Heart left ventricle (tissue), 16 donors: ENCODE data around the gene GALNT12. TPM values are rescaled to one million over a fixed set of nuclear protein-coding genes. Genes with fewer than 3 reads are reported as not detected.

Source experiments
- ATAC-seq, 4 donors: fragments of 200-7000 bp; cut with Tn5 transposase; one replicate each; pipeline ENCODE4 v1.9.1; 2020 to 2022; ENCODE audit warnings: moderate library complexity in 4 of 4, mild to moderate bottlenecking in 3 of 4, moderate number of reproducible peaks in 1 of 4
- DNase-seq, 5 donors: peaks; one replicate each; pipeline ENCODE4 v3.0.0-alpha.2; 2020
- H3K27ac ChIP-seq, 12 donors: fragments of 200-600 bp; sonication (generic) in 4 of 12; one replicate each; pipeline versions ENCODE4 v1.5.0 to v1.8.0; 2016 to 2022; ENCODE audit warnings: mild to moderate bottlenecking in 2 of 12
- H3K27me3 ChIP-seq, 9 donors: fragments of 200-600 bp; sonication (generic) in 2 of 9; one replicate each; pipeline versions ENCODE4 v1.5.1 to v1.8.0; 2016 to 2022; ENCODE audit warnings: mild to moderate bottlenecking in 3 of 9
- H3K36me3 ChIP-seq, 9 donors: fragments of 200-600 bp; sonication (generic) in 2 of 9; one replicate each; pipeline versions ENCODE4 v1.5.0 to v1.8.0; 2018 to 2022; ENCODE audit warnings: mild to moderate bottlenecking in 2 of 9
- H3K4me1 ChIP-seq, 12 donors: fragments of 200-600 bp; sonication (generic) in 4 of 12; one replicate each; pipeline versions ENCODE4 v1.5.0 to v1.8.0; 2016 to 2022; ENCODE audit warnings: mild to moderate bottlenecking in 3 of 12
- H3K4me3 ChIP-seq, 12 donors: fragments of 200-600 bp; sonication (generic) in 4 of 12; one replicate each; pipeline versions ENCODE4 v1.5.0 to v1.8.0; 2017 to 2022; ENCODE audit warnings: mild to moderate bottlenecking in 9 of 12, moderate library complexity in 4 of 12
- H3K9me3 ChIP-seq, 12 donors: fragments of 200-600 bp; sonication (generic) in 4 of 12; one replicate each; pipeline versions ENCODE4 v1.5.0 to v1.8.0; 2016 to 2022; ENCODE audit warnings: mild to moderate bottlenecking in 1 of 12
- POLR2A ChIP-seq, 2 donors: fragments of 450-650 bp; IDR thresholded peaks; one replicate each; pipeline ENCODE4 v1.6.1; 2017; ENCODE audit warnings: antibody characterized with exemption in 2 of 2, mild to moderate bottlenecking in 2 of 2, moderate library complexity in 2 of 2
- WGBS, 4 donors: extraction: QIAGEN DNeasy Blood & Tissue Kit in 2 of 4; methylation state at CpG; one replicate each; pipeline versions ENCODE4 v1.1.5 to v1.1.7; 2013 to 2018; 5-methylcytosine and 5-hydroxymethylcytosine counted together
- intact Hi-C, 10 donors: fragments of 100-400 bp; cut with DNase I; formaldehyde crosslinking; loops; one replicate each; pipeline versions ENCODE4 v1.11.1 to v1.14.2; 2022
- polyA plus RNA-seq, 2 donors: library from polyadenylated mRNA; stranded (reverse); fragments of 200-250 nt; gene quantifications; one replicate each; pipeline ENCODE4 v1.2.3, GENCODE V29; 2013
- total RNA-seq, 9 donors: library from RNA; depleted of rRNA in 2 of 9; stranded (reverse); fragments of >200 nt in 2 of 9; fragmentation: NEBNext Ultra II Directional in 3 of 9; extraction: Animal tissue kit (Norgen Biotek cat#: 25700) in 3 of 9; gene quantifications; one replicate each; pipeline versions ENCODE4 v1.1.0 to v1.2.4, GENCODE V29; 2016 to 2023
- TF ChIP-seq, protein P1 (sequence below), 12 donors: fragments of 200-600 bp; sonication (generic) in 4 of 12; IDR thresholded peaks; one replicate each; pipeline versions ENCODE4 v1.5.0 to v1.8.0; 2018 to 2022; ENCODE audit warnings: antibody characterized with exemption in 12 of 12, mild to moderate bottlenecking in 5 of 12
- donor health status: ischemic (EF 13 %, LVEDD 7.1; RV severe dilation, severe dysfunction).
- donor health status: healthy with polysubstance abuse.
- donor health status: DM: no; HTN: yes; CAD: no.
- donor health status: DM: no; HTN: no; CAD: no.
- donor health status: ischemic (EF 25% LVEDD 6.9; RV normal size, moderate dysfunction).
- donor health status: ischemic (EF 25% LVEDD 5.7; RV mildly dilated, moderate dysfunction).
- donor health status: healthy.
- donor health status: DM: yes; HTN: yes; CAD: no.
- donor health status: ischemic (EF 35%, LVEDD 5.7; RV mildly dilated, moderate dysfunction).
- donor health status: nonischemic (EF 11% LVEDD 7.7; RV severe dilation, severe dysfunction).
- donor health status: DM: yes; HTN: yes; CAD: no.
- donor health status: PGD.
- donor health status: ischemic (EF 29% LVEDD 5.4; RV normal size, mild dysfunction).
- donor health status: nonischemic (EF 23%, LVEDD 6.1; RV moderate dilation, normal function).

Gene GALNT12
- total and polyA plus RNA-seq, 11 donors = 0.23 to 4.7 (median 0.44) TPM

- no peak for DNase-seq
- Histone ChIP-seq H3K27me3 (no peaks in the 10 kb centered on the region), H3K27ac (no peak overlapping the region), H3K9me3 (no peaks in the 10 kb centered on the region), H3K36me3 (peaks cover 0 to 33% (median 5%) of the 10 kb centered on the region in 9 donors), H3K4me3 (no peak overlapping the region), H3K4me1 (no peaks in the 10 kb centered on the region)
- no peak for ATAC-seq
- TF ChIP-seq, protein P1, sequence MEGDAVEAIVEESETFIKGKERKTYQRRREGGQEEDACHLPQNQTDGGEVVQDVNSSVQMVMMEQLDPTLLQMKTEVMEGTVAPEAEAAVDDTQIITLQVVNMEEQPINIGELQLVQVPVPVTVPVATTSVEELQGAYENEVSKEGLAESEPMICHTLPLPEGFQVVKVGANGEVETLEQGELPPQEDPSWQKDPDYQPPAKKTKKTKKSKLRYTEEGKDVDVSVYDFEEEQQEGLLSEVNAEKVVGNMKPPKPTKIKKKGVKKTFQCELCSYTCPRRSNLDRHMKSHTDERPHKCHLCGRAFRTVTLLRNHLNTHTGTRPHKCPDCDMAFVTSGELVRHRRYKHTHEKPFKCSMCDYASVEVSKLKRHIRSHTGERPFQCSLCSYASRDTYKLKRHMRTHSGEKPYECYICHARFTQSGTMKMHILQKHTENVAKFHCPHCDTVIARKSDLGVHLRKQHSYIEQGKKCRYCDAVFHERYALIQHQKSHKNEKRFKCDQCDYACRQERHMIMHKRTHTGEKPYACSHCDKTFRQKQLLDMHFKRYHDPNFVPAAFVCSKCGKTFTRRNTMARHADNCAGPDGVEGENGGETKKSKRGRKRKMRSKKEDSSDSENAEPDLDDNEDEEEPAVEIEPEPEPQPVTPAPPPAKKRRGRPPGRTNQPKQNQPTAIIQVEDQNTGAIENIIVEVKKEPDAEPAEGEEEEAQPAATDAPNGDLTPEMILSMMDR (IDR thresholded peaks at IDR 0.05) = no peak
- WGBS, 4 donors = 81 to 88% (median 86%) methylated on average over 11 of the region's 11 CpGs
- intact Hi-C loops = no loop called here
These were observed 25.7 kb upstream of the GALNT12 start for GRCh38 chr9:98781588-98782383.

- no peak for TF ChIP-seq POLR2A (IDR thresholded peaks at IDR 0.05)
- intact Hi-C loops = no loop called here
- WGBS, 4 donors = 90 to 95% (median 93%) methylated on average over 6 to 16 of the region's 16 CpGs
- Histone ChIP-seq H3K27ac (no peak overlapping the region), H3K4me1 (no peaks in the 10 kb centered on the region), H3K4me3 (no peak overlapping the region), H3K36me3 (peaks cover 0 to 28% (median 5%) of the 10 kb centered on the region in 9 donors), H3K9me3 (no peaks in the 10 kb centered on the region), H3K27me3 (no peaks in the 10 kb centered on the region)
- ATAC-seq = no peak
- DNase-seq = no peak
These were observed 23.8 kb upstream of the GALNT12 start for GRCh38 chr9:98783518-98784226.

DNA sequence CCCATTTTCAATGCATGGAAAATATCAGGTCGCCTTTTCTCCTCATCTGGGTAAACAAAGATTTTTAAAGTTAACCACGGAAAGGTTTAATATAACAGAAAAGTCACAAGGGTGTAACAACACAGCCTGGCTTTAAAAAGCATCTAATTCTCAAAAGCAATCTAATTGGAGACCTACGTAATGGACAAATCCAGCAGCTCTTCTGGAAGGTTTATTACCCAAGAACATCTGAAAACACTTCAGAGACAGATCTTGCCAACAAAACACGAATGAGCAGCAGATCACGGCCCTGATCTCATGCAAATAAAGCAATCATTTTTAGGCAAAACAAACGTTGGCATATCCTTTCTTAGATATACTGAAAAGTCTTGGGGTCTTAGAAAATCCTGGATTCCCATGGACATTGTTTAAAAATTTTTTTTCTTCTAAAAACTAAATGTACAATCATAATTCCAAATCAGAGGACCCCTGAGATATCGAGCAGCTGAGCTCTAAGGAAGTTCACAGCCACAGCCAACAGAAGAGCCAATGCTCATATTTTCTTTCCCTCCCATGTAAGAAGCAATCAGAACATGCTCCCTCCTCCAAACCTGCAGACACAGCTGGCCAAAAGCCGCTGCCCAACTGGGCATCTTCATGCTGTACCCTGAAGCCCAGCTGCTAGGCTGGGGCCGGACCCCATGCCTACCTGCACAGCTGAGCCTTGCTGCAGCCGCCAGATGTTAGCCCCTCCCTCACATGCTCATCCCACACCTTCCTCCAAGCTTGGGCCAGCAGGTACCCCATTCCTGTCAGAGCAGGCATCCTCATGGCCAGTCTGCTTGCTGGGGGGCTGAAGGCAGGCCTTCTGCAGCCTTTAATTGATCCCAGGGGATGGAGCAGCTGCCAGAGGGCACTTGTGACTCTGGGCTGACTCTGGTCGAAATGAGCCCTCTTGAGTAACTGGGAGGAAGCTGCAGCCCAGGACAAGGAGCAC, 22.4 kb upstream of the GALNT12 start:
- no peaks in the 10 kb centered on the region for H3K27me3 ChIP-seq
- no peak for TF ChIP-seq POLR2A (IDR thresholded peaks at IDR 0.05)
- intact Hi-C loops = no loop called here
- DNase-seq (no peak), ATAC-seq (no peak)
- H3K4me1 ChIP-seq = no peaks in the 10 kb centered on the region
- H3K9me3 ChIP-seq = no peaks in the 10 kb centered on the region
- WGBS, 4 donors = 79 to 87% (median 85%) methylated on average over 8 to 11 of the region's 11 CpGs
- no peak overlapping the region for H3K4me3 ChIP-seq
- peaks cover 0 to 38% (median 10%) of the 10 kb centered on the region in 9 donors for H3K36me3 ChIP-seq
- H3K27ac ChIP-seq = no peak overlapping the region

- intact Hi-C loops = no loop called here
- H3K27me3 ChIP-seq = no peaks in the 10 kb centered on the region
- peaks cover 0 to 14% (median 6%) of the 10 kb centered on the region in 12 donors for H3K4me1 ChIP-seq
- H3K4me3 ChIP-seq = no peak overlapping the region
- peaks cover 0 to 32% (median 11%) of the 10 kb centered on the region in 9 donors for H3K36me3 ChIP-seq
- WGBS, 4 donors = 90 to 93% (median 92%) methylated on average over 4 of the region's 4 CpGs
- no peak overlapping the region for H3K27ac ChIP-seq
- DNase-seq (no peak), ATAC-seq (no peak)
- no peak for TF ChIP-seq POLR2A (IDR thresholded peaks at IDR 0.05)
- TF ChIP-seq, protein P1 (IDR thresholded peaks at IDR 0.05) = no peak
- H3K9me3 ChIP-seq = no peaks in the 10 kb centered on the region
These were observed 20.5 kb upstream of the GALNT12 start for GRCh38 chr9:98786750-98787510.
